Effector memory CD4-positive, alpha-beta T cell (primary cell): Measurements from ENCODE around the gene ABHD1.

ENCODE experiments used
- DNase-seq, 3 donors: peaks; one replicate each; pipeline ENCODE4 v3.0.0-alpha.2; 2020
- H3K27ac ChIP-seq: 2 replicates; pipeline ENCODE4 v1.7.0; 2013; ENCODE audit warnings: mild to moderate bottlenecking, low read length, moderate library complexity; ENCODE audit not compliant: insufficient read depth, poor library complexity, severe bottlenecking
- H3K27me3 ChIP-seq: replicated peaks from 2 replicates; pipeline ENCODE4 v1.7.0; 2013; ENCODE audit warnings: mild to moderate bottlenecking, low read length; ENCODE audit not compliant: insufficient read depth, control insufficient read depth, poor library complexity, severe bottlenecking
- H3K36me3 ChIP-seq: 2 replicates; pipeline ENCODE4 v1.7.0; 2013; ENCODE audit warnings: mild to moderate bottlenecking, low read length, moderate library complexity; ENCODE audit not compliant: control insufficient read depth, insufficient read depth
- H3K4me1 ChIP-seq: 2 replicates; pipeline ENCODE4 v1.7.0; 2013; ENCODE audit warnings: low read length, mild to moderate bottlenecking; ENCODE audit not compliant: control insufficient read depth, insufficient read depth, poor library complexity, severe bottlenecking
- H3K4me3 ChIP-seq: 2 replicates; pipeline ENCODE4 v1.7.0; 2013; ENCODE audit warnings: low read length, low read depth, mild to moderate bottlenecking; ENCODE audit not compliant: insufficient read depth, poor library complexity, severe bottlenecking
- H3K9me3 ChIP-seq: 2 replicates; pipeline ENCODE4 v1.7.0; 2013; ENCODE audit warnings: mild to moderate bottlenecking, low read length, moderate library complexity; ENCODE audit not compliant: control insufficient read depth

The ABHD1 gene

DNA sequence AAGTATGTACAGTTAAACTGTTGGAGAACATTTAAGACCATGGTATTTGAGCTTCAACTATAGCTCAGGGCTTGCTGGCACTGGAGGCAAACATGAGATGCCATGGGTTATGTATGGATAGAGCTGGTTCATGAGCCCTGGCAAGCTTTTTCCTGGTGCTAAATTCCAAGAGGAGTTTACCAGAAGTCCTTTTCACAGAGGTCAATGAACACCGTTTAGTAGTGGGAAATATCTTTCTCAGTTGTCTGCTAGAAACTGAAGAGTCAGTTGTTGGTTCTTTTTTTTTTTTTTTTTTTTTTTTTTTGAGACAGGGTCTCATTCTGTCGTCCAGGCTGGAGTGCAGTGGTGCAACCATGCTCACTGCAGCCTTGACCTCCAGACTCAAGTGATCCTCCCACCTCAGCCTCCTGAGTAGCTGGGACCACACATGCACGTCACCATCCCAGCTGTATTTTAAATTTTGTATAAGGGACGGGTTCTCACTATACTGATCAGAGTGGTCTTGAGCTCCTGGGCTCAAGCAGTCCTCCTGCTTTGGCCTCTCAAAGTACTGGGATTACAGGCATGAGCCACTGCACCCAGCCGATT is 35.7 kb upstream of the ABHD1 start:
- H3K4me3 ChIP-seq, result no peak overlapping the region

GRCh38 chr2:27088634-27089033 is 35.0 kb upstream of the ABHD1 start:
- no peak for DNase-seq
- H3K4me1 ChIP-seq, result peaks cover 19% of the 10 kb centered on the region
- H3K4me3 ChIP-seq, result no peak overlapping the region
- H3K36me3 ChIP-seq, result no peaks in the 10 kb centered on the region
- no peak overlapping the region for H3K27ac ChIP-seq
- H3K27me3 ChIP-seq, result no peaks in the 10 kb centered on the region
- H3K9me3 ChIP-seq, result no peaks in the 10 kb centered on the region

More for the DNA sequence above, 35.7 kb upstream of the ABHD1 start:
- no peak overlapping the region for H3K27ac ChIP-seq
- no peaks in the 10 kb centered on the region for H3K9me3 ChIP-seq
- no peak for DNase-seq
- H3K27me3 ChIP-seq, result no peaks in the 10 kb centered on the region
- peaks cover 19% of the 10 kb centered on the region for H3K4me1 ChIP-seq
- no peaks in the 10 kb centered on the region for H3K36me3 ChIP-seq

DNA sequence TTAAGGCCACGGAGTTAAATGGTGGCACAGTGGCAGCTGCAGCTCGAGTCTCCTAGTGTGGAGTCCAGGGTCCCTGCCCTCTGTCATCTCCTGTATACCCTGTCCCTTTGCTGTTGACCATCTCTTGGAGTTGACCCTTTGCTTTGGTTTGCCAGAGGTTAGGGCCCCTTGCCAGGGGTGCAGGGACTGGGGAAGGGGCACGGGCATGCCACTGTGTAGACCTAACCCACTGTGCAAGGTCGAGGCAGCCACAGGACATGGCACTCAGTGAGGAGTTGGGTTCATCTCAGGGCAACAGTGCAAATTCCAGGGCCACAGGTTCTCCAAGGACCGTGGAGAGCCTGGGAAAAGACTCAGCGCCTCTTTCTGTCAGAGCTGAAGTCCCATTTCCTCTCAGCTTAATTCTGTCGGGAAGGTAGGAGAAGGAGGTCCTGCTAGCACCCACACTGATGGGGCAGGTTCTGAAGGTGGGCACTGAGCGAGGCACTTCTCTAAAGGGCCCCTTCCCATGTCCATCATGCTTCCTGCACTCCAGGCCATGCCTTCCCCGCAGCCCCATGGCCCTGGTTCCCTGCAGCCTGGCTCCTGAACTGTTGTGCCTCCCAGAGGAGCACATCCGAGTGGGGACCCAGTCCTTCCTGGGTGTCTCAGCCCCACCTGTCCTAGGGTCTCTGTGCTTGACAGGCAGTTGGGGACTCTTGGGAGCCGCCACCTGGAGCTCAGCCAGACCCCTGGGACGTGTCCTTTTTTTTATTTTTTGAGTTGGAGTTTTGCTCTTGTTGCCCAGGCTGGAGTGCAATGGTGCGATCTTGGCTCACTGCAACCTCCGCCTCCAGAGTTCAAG is 34.3 kb upstream of the ABHD1 start:
- Histone ChIP-seq H3K27me3 (no peaks in the 10 kb centered on the region), H3K4me1 (peaks cover 19% of the 10 kb centered on the region), H3K27ac (no peak overlapping the region), H3K9me3 (no peaks in the 10 kb centered on the region), H3K4me3 (no peak overlapping the region), H3K36me3 (no peaks in the 10 kb centered on the region)
- no peak for DNase-seq

- DNase-seq, result no peak
Measured at GRCh38 chr2:27091746-27092695, 31.6 kb upstream of the ABHD1 start.

GRCh38 chr2:27092696-27093429 is 30.8 kb upstream of the ABHD1 start:
- Histone ChIP-seq H3K4me3 (no peak overlapping the region), H3K9me3 (no peaks in the 10 kb centered on the region), H3K36me3 (no peaks in the 10 kb centered on the region), H3K27me3 (no peaks in the 10 kb centered on the region), H3K27ac (no peak overlapping the region), H3K4me1 (peaks cover 7% of the 10 kb centered on the region)
- no peak for DNase-seq

More at GRCh38 chr2:27091746-27092695, 31.6 kb upstream of the ABHD1 start:
- H3K36me3 ChIP-seq, result no peaks in the 10 kb centered on the region
- peaks cover 11% of the 10 kb centered on the region for H3K4me1 ChIP-seq
- H3K27ac ChIP-seq, result no peak overlapping the region
- no peak overlapping the region for H3K4me3 ChIP-seq
- no peaks in the 10 kb centered on the region for H3K27me3 ChIP-seq
- no peaks in the 10 kb centered on the region for H3K9me3 ChIP-seq

- Histone ChIP-seq H3K27me3 (no peaks in the 10 kb centered on the region), H3K36me3 (no peaks in the 10 kb centered on the region), H3K4me3 (no peak overlapping the region), H3K9me3 (no peaks in the 10 kb centered on the region), H3K4me1 (peaks cover 7% of the 10 kb centered on the region), H3K27ac (no peak overlapping the region)
- DNase-seq, result no peak
Measured at GRCh38 chr2:27093430-27094352, 29.9 kb upstream of the ABHD1 start.

DNA sequence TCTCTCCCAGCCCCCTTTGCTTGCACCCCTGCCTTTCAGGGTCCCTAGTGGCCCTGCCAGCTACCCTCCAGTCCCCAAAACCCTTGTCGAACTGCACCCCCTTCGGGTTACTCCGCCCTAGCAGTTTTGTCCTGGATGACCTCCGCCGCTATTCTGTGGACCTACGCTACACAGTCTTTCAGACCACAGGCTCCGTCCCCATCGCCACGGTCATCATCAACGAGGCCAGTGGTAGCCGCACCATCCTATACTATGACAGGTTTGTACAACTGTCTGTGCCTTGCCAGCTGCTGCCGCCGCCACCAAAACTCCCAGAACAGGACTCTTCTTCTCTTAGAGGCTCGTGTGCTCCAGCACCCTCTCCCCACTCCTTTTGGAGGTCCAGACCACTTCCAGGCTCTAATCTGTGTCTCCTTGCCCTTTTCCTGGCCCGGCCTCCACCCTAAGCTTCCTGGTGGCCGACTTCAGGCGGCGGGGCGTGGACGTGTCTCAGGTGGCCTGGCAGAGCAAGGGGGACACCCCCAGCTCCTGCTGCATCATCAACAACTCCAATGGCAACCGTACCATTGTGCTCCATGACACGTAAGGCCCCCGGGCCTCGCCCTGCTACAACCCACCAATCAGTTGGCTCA is 29.1 kb upstream of the ABHD1 start:
- no peak overlapping the region for H3K4me3 ChIP-seq

GRCh38 chr2:27095427-27095744 is 28.2 kb upstream of the ABHD1 start:
- Histone ChIP-seq H3K36me3 (no peaks in the 10 kb centered on the region), H3K4me1 (peaks cover 7% of the 10 kb centered on the region), H3K27ac (no peak overlapping the region), H3K9me3 (no peaks in the 10 kb centered on the region), H3K27me3 (no peaks in the 10 kb centered on the region), H3K4me3 (no peak overlapping the region)
- DNase-seq, result no peak

More for the DNA sequence above, 29.1 kb upstream of the ABHD1 start:
- no peak overlapping the region for H3K27ac ChIP-seq
- no peaks in the 10 kb centered on the region for H3K27me3 ChIP-seq
- DNase-seq, result no peak
- no peaks in the 10 kb centered on the region for H3K36me3 ChIP-seq
- H3K4me1 ChIP-seq, result peaks cover 7% of the 10 kb centered on the region
- H3K9me3 ChIP-seq, result no peaks in the 10 kb centered on the region
